ENCODE measurements around the gene AQP11.

GRCh38 chr11:77656362-77656761, 66.6 kb downstream of the AQP11 start:
- TF ChIP-seq CTCF (IDR thresholded peaks at IDR 0.05) (no peak), POLR2A (IDR thresholded peaks at IDR 0.05) (no peak), POLR2AphosphoS5 (IDR thresholded peaks at IDR 0.05) (no peak)

Measured in stomach (tissue), 4 donors.